Measurements from ENCODE around the gene OGA. TPM values are rescaled to one million over a fixed set of nuclear protein-coding genes. Genes with fewer than 3 reads are reported as not detected.

The OGA gene
- total and polyA plus RNA-seq, 9 of the 15 experiments (the other 6 are each of a cell fraction or from before 2014, with no cell fraction given): 13.5 to 73.5 (median 59.5) TPM

DNA sequence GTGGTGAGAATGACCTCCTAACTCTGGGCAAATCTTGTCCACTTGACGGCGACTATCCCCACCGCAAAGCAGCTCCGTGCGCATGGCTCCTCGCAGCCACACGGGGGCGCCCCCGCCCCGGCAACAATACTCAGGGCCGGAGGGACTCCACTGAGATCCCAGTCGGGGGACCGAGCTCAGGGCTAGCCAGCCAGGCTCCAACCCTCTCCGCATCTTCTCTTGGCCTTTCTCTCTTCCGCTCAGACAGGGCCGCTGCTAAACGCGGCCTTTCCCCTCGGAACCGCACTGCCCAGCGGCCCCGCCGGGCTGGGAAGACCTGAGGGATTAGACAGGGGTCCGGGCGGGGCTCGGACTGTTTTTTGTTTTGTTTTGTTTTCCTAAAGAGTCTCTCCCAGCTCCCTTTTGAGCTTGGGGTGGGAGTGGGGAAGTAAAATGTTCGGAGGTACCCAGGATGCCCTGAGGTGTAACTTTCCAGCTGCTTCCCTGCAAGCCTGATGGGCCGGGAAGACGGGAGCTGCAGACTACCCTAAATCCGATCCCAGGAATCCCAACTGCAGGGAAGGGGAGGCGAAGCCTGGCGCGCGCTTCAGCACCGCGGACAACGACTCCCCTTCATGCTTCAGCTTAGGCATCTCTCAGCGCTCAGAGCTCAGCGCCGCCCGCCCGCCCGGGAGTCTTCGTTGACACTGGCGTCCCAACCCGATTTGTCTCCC lies 22.7 kb upstream of the OGA start (continued):
- no peak for TF ChIP-seq ZNF318 (IDR thresholded peaks at IDR 0.05; ENCODE audit: borderline replicate concordance in 1 of 2, low read depth in 1 of 2)
- TF ChIP-seq GTF2E2 (tag; IDR thresholded peaks at IDR 0.05): no peak
- TF ChIP-seq SMARCB1 (IDR thresholded peaks at IDR 0.05; ENCODE audit: insufficient read length, low read depth): no peak
- peak; percentile 83; the same call in 1 of the 2 replicates for TF ChIP-seq ARID2 (IDR thresholded peaks at IDR 0.05)
- no peak for TF ChIP-seq NFIC (IDR thresholded peaks at IDR 0.05)
- TF ChIP-seq ZBTB1 (CRISPR knock-in tag; IDR thresholded peaks at IDR 0.05; ENCODE audit: borderline replicate concordance, low read depth): no peak
- TF ChIP-seq POLR2H (tag; IDR thresholded peaks at IDR 0.05; ENCODE audit: low read depth): no peak
- TF ChIP-seq ZKSCAN1 (IDR thresholded peaks at IDR 0.05; ENCODE audit: low read depth, low read length): no peak
- no peak for TF ChIP-seq PHTF2 (CRISPR knock-in tag; IDR thresholded peaks at IDR 0.05)
- TF ChIP-seq, protein P1, sequence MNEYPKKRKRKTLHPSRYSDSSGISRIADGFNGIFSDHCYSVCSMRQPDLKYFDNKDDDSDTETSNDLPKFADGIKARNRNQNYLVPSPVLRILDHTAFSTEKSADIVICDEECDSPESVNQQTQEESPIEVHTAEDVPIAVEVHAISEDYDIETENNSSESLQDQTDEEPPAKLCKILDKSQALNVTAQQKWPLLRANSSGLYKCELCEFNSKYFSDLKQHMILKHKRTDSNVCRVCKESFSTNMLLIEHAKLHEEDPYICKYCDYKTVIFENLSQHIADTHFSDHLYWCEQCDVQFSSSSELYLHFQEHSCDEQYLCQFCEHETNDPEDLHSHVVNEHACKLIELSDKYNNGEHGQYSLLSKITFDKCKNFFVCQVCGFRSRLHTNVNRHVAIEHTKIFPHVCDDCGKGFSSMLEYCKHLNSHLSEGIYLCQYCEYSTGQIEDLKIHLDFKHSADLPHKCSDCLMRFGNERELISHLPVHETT (CRISPR knock-in tag; conservative IDR thresholded peaks at IDR 0.05 in 1 of 2, IDR thresholded peaks at IDR 0.05 in 1 of 2): no peak
- no peak for TF ChIP-seq SIN3B (IDR thresholded peaks at IDR 0.05; ENCODE audit: low read depth)
- TF ChIP-seq SRF (CRISPR knock-in tag; IDR thresholded peaks at IDR 0.05): no peak
- TF ChIP-seq THRAP3 (IDR thresholded peaks at IDR 0.05; ENCODE audit: borderline replicate concordance): no peak
- no peak for TF ChIP-seq TFAM (CRISPR knock-in tag; conservative IDR thresholded peaks at IDR 0.05)

Measured in K562 (cell line).